Activated CD4-positive, alpha-beta T cell treated with anti-CD3 and anti-CD28 coated beads, Interleukin-2, Interleukin-6, amounts not matched to agents 100 ng/mL and 50 ng/mL, durations not matched to agents 16 hours and 8 hours (primary cell): Measurements from ENCODE around the gene C1GALT1.

Experiments used
- DNase-seq: peaks from one replicate; pipeline ENCODE4 v3.0.0-alpha.2; 2020

Gene C1GALT1

GRCh38 chr7:7202375-7202720, 20.0 kb downstream of the C1GALT1 start:
- no peak for DNase-seq

- DNase-seq, result no peak
These were observed 21.6 kb downstream of the C1GALT1 start for GRCh38 chr7:7203813-7204575.

GRCh38 chr7:7207876-7208275, 25.5 kb downstream of the C1GALT1 start:
- DNase-seq, result no peak

- no peak for DNase-seq
These were observed 26.2 kb downstream of the C1GALT1 start for GRCh38 chr7:7208520-7208919.

- no peak for DNase-seq
These were observed 27.2 kb downstream of the C1GALT1 start for GRCh38 chr7:7209412-7210050.

GRCh38 chr7:7210475-7211237, 28.3 kb downstream of the C1GALT1 start:
- DNase-seq, result no peak

GRCh38 chr7:7212612-7213011, 30.3 kb downstream of the C1GALT1 start:
- no peak for DNase-seq

GRCh38 chr7:7214398-7215347, 32.3 kb downstream of the C1GALT1 start:
- no peak for DNase-seq

- DNase-seq, result no peak
These were observed 33.9 kb downstream of the C1GALT1 start for GRCh38 chr7:7216279-7216678.

GRCh38 chr7:7219216-7219615, 36.9 kb downstream of the C1GALT1 start:
- no peak for DNase-seq

- no peak for DNase-seq
These were observed 38.5 kb downstream of the C1GALT1 start for GRCh38 chr7:7220821-7221220.

- no peak for DNase-seq
These were observed 39.3 kb downstream of the C1GALT1 start for GRCh38 chr7:7221599-7222038.

GRCh38 chr7:7223250-7223649, 40.9 kb downstream of the C1GALT1 start:
- peak; percentile 31 for DNase-seq

- no peak for DNase-seq
These were observed 44.1 kb downstream of the C1GALT1 start for GRCh38 chr7:7226407-7226806.

- no peak for DNase-seq
These were observed 46.1 kb downstream of the C1GALT1 start for GRCh38 chr7:7228472-7228871.

- DNase-seq, result no peak
These were observed 46.6 kb downstream of the C1GALT1 start for GRCh38 chr7:7228967-7229366.

GRCh38 chr7:7231000-7231399, 48.7 kb downstream of the C1GALT1 start:
- DNase-seq, result no peak

GRCh38 chr7:7231865-7232264, 49.5 kb downstream of the C1GALT1 start:
- DNase-seq, result no peak

GRCh38 chr7:7235347-7235746, 53.0 kb downstream of the C1GALT1 start:
- DNase-seq, result no peak

GRCh38 chr7:7236041-7236440, 53.7 kb downstream of the C1GALT1 start:
- no peak for DNase-seq

- DNase-seq, result no peak
These were observed 55.0 kb downstream of the C1GALT1 start for GRCh38 chr7:7237201-7237977.

GRCh38 chr7:7237978-7238267, 55.6 kb downstream of the C1GALT1 start:
- DNase-seq, result no peak
